HG03575 (cell line): ENCODE measurements around the gene NEBL.

Experiments used
- ATAC-seq: cut with Tn5 transposase; IDR thresholded peaks from one replicate; pipeline ENCODE4 v1.9.1; 2021; ENCODE audit not compliant: unreplicated experiment, insufficient number of reproducible peaks, low FRiP score; ENCODE audit errors: extremely low read depth

The NEBL gene

GRCh38 chr10:20743942-20744341 lies 153.2 kb downstream of the NEBL start:
- no peak for ATAC-seq

- no peak for ATAC-seq
These were observed 154.2 kb downstream of the NEBL start for GRCh38 chr10:20742737-20743541.

GRCh38 chr10:20740120-20740519 lies 157.0 kb downstream of the NEBL start:
- ATAC-seq, result no peak

- ATAC-seq, result no peak
These were observed 160.0 kb downstream of the NEBL start for GRCh38 chr10:20737107-20737506.
